CD4-positive, alpha-beta T cell treated with Interleukin-6 for 4 hours (primary cell): ENCODE data around the gene SCML1.

Experiments used
- DNase-seq: peaks from one replicate; pipeline ENCODE4 v3.0.0-alpha.2; 2020; ENCODE audit warnings: mixed read lengths

Gene SCML1, protein sequence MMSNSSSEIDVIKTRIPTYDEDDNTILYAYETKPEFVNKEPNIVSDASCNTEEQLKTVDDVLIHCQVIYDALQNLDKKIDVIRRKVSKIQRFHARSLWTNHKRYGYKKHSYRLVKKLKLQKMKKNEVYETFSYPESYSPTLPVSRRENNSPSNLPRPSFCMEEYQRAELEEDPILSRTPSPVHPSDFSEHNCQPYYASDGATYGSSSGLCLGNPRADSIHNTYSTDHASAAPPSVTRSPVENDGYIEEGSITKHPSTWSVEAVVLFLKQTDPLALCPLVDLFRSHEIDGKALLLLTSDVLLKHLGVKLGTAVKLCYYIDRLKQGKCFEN

DNA sequence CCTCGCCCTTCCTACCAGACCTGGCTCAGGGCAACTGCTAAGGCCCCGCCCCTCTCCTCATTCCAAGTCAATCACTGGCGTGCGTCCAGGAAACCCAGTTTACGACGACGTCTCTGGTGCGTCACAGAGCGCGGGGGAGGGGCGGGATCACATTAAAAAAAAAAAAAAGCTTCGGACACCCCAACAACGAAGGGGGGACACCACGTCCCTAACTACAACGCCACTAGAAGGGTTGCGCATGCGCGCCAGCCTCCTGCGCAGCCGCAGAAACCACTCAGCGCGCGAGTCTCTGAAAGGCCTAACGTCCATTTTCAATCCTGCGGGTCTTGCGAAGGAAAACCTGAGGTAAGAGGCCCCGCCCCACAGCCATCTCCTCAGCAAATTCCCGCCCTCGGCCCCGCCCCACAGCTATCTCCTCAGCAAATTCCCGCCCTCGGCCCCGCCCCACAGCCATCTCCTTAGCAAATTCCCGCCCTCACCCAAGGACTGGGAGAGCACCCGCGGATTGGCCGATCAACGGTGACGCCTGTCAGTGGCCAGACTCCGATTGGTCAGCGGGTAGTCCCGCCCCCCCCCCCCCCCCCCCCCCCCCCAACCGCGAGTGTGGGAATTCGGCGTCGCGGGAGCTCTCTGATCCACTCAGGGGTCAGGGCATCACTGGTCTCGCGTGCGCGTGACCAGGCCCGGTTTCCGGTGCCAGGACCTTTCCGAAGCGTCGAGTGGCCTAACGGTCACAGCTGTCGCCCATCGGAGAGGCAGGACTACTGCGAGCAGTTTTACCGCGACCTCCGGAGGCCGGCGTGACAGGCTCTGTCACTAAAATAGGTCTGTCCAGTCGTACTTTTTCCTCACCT is at the start of gene SCML1:
Gene SCML1 (plus strand): TSS at position 638 of the 854 bp plus-strand sequence. CDS start 6,694 bp downstream, outside the sequence.
- DNase-seq: peak; percentile 94

DNA sequence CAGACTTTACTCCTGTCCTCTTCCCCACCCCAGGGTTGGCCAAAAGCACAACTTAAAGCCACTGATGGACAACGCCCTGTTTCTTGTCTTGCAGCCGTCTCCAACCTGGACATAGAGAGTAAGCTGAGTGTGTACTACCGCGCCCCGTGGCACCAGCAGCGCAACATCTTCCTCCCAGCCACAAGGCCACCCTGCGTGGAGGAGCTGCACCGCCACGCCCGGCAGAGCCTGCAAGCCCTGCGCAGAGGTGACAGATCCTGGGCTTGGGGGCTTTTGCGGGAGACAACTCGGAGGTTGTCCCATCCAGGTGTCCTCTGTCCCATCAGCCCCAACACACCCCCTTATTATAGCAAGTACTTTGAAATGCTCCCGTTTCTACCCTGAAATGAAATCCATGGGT is 49.6 kb upstream of the SCML1 start:
- no peak for DNase-seq

DNA sequence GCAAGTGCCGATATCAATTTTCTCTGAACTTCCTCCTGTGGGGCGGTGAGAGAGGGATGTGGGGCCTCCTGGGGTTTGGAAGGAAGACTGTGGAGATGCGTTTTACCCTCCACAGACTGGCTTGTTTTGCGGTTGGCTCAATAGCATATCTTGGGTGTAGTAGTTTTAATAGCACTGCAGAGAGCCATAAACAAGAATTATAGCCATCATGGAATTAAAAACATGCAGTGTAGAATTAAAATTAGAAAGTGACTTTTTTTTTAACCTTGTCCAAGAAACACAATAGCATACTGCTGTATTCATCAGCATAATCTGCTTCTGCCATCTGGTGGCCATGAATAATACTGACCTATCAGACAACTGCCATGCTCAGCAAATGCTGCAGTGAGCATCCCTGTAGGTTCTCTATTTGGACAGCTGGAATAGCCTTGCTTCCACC is 47.3 kb upstream of the SCML1 start:
- DNase-seq: peak; percentile 48

DNA sequence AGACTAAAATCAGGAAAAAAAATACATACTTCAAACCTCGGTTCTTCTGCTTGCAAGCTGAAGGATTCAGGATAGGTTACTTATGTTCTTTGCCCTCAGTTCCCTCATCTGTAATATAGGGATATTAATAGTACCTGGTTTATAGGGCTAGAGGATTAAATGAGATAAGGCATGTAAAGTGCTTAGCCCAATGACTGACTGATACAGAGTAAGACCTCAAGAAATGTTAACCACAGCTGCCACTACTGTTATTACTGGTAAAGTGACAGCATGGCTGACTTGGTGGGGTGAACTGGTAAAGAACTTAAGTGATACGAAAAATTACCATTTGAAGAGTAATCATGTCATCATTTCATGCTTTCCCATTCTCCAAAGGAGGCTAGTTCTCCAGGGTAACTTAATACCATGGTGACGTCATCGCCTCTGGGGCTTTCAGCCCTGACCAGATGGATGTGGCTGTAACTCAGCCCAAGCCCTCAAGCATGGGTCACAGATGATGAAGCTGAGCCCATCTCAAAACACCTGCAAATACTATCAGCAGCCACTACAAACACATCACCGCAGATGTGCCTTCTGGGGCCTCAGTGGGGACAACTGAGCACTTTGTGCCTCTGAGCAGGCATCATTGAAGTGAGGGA is 44.5 kb upstream of the SCML1 start:
- DNase-seq: no peak

DNA sequence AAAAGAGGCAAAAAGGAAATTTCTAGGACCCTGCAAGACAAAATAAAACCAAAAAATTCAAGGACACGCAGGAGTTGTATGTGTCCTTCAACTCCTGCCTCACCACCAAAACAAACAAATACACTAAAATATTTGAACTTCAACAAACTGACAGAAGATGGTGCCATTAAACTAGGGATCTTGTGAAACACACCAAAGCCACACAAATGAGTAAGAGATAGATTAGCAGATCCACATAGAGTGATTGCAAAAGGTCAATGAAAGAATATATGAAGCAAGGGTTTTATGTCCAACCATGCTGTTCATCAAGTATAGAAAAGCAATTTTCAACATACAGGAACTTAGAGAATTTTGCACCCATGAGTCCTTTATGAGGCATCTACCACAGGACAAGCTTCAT is 40.1 kb upstream of the SCML1 start:
- no peak for DNase-seq

DNA sequence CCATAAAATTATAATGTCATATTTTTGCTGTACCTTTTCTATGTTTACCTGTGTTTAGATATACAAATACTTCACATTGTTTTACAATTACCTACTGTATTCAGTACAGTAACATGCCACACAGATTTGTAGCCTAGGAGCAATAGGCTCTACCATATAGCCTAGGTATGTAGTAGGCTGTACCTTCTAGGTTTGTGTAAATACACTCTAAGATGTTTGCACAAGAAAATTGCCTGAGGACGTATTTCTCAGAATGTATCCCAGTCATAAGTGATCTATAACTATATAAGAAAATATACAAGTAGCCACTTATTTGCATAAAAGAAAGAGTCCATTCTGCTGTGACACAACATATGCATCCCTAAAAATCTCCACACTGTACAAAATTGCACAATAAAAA is 36.3 kb upstream of the SCML1 start:
- DNase-seq: no peak

DNA sequence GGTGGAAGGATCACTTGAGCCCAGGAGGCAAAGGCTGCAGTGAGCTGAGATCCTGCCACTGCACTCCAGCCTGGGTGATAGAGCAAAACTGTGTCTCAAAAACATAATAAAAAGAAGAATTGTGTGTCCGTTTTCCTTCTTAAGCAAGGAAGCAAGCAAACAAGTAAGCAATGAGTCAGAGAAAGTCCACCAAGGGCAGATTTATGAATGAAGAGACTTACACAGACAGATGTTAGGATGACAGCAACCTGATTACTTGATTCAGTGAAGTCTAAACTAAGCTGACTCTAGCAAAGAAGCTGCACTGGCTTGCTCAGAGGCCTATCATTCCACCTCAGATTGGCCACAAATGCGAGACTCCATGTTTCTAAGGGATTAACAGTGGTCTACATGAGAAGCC is 34.1 kb upstream of the SCML1 start:
- no peak for DNase-seq

DNA sequence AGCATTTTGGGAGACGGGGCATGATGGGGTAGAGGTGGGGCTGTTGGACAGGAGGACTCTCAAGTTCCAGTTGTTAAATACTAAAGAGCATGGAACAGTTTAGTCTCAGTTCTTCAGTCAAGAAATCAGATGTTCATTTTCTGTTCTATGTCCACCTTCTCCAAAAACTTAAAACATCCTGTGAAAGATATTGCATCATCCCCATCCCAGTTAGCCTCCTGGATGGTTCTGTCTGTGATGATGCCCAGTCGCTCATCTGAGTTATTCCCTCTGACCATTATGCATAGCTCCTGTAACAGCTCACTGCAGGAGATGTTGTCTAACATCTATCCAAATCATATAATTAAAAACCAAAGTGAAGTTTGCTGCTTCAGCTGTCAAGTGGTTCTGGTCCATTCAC is 32.1 kb upstream of the SCML1 start:
- DNase-seq: no peak

DNA sequence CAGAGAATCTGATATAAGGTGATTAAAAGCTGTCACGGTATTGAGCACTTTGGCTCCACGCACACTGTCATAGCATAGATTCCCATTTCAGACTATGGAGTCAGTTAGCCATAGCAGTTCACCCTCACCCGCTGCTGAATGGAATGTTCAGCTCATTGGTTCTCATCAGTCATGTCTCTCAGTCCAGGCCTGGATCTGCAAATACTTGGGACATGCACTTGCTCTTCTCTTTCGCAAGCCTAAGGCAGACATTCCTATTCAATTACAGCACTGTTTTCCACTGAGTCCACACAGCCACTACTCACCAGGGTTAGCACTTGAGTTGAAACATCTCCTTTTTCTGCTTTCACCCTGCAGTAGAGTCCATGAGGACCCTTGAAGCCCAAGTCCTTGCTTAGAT is 30.6 kb upstream of the SCML1 start:
- DNase-seq: no peak

DNA sequence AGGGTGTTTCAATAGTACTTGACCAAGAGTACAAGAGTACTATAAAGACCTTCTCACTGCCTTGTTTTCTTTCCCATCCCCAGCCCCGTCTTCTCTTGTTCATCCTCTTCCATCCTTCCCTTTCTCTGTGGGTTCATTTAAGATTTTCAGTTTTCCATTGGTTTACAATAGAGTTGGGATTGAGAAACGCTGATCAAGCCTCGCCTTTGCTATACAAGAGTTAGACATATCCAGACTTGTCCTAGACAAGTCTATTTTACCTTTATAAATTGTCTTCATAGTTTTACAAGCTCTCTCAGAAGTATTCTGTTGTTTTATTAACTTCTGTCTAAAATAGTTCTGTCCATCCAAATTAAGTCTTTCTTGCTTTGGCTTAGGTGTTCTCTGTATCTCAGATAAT is 29.6 kb upstream of the SCML1 start:
- DNase-seq: no peak

DNA sequence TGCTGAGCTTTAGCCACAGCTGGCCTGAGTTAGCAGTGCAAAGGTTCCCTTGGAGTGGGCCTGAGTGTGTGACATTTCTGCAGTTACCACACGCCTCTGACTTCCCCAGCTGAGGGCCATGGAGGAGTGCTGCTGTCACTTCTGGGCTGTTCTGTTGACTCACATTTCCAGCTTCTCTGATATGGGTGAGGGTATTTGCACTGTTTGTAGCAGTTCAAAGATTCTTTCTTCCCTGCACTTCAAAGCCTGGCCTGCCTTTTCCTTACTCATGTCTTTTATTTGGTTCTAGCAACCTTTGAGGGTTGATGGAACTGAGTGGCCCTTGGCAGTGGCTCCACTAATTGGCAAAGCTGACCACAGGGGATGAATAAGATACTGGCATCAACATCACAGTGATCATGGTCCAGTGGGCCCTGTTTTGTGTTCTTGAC is 26.4 kb upstream of the SCML1 start:
- no peak for DNase-seq

DNA sequence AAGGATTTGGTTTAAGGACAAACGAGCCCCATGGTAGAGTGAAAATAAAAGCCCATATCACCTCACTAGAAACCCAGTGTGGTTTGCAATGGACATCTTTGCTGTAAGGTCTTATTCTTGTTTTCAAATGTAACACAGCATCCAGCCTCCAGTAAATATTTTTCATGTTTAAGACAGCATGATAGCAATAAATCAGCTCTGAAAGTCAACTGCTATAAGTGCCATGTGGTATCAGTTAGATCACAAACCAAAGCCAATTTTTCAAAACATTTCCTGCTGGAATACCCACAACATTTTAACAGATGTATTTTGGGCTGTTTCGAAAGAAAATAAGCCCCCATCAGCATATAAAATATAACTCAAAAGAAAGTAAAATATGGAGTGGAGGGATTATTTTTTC is 24.0 kb upstream of the SCML1 start:
- DNase-seq: no peak

DNA sequence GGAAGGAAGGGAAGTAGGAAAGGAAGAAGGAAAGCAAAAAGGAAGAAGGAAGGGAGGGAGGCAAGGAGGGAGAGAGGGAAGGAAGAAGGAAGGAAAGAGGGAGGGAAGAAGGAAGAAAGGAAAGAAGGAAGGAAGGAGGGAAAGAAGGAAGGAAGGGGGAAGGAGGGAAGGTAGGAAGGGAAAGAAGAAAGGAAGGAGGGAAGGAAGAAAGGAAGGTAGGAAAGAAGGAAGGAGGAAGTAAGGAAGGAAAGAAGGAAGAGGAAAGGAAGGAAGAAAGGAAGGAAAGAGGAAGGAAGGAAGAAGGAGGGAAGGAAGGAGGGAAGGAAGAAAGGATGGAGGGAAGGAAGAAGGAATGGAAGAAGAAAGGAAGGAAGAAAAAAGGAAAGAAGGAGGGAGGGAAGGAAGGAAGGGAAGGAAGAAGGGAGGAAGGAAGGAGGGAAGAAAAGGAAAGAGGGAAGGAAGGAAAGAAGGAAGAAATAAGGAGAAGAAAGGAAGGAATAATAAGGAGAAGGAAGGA is 18.6 kb upstream of the SCML1 start:
- no peak for DNase-seq

DNA sequence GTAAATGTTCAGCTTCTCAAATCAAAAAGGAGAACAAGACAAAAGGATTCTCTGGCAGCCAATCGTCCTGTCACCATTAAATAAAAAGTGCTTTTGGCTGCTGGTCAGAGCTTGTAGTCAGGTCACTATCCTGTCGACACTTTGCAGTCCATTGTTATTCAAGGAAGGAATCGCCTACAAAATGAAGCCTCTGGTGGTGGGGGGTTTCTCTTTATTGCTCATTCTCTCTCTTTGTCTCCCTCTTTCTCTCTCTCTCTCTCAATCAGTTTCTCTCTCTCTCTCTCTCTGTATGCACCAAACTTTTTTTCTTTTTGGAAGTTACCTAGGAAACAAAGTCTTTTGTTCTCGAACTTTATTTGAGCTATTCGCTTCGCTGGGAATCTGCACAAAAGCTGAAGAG is 17.6 kb upstream of the SCML1 start:
- DNase-seq: no peak

DNA sequence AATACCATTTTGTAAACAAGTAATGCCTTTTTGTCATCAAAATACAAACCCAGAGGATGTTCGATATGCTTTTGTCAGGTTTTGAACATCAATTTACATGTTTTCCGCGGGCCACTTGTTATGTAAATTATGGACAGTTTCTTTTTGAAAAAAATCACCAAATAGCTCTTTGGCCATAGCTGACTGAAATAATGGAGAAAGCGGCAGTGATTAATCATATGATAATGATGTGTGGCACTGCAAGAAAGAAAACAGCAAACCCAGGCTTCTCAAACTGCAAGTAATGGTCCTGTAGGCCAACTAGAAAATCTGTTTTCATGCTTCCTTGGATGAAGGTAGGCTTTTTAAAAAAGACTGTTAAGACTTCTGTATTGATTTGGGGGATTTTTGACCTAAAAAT is 15.6 kb upstream of the SCML1 start:
- no peak for DNase-seq

DNA sequence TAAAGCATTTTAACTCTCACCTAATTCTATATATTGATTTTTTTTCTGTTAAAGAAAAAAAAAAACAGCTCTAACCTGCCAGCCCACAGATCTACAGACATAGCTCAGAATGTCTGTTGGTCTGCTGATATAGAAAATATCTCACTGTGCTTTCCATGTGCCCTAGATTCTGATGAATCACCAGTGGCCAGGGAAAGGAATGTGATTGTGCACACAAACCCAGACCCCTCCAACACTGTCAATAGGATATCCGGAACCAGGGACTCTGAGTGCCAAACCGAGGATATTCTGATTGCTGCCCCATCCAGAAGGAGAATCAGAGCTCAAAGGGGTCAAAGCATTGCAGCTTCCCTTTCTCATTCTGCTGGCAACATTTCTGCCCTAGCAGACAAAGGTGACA is 12.1 kb upstream of the SCML1 start:
- no peak for DNase-seq

DNA sequence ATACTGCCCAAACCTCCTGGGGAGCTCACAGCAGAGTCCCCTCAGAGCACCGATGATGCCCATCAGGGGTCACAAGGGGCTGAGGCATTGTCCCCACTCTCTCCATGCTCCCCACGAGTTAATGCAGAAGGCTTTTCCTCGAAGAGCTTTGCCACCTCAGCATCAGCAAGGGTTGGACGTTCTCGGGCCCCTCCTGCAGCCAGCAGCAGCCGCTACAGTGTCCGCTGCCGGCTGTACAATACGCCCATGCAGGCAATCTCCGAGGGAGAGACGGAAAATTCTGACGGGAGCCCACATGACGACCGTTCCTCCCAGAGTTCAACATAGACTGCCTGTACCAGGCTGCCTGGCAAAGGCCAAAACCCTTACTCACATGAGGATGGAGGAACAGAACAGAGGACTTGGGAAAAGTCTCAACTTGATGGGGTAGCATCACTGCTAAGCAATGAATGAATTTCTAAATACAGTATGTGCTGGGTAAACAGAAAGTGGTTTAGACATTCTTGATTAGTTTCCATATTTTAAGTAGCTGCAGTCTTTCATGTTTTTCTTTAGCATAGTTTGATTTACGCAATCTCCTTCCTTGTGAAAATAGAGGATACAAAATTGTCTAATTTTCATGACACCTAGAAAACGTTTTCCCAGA is 5.0 kb upstream of the SCML1 start:
- DNase-seq: no peak

DNA sequence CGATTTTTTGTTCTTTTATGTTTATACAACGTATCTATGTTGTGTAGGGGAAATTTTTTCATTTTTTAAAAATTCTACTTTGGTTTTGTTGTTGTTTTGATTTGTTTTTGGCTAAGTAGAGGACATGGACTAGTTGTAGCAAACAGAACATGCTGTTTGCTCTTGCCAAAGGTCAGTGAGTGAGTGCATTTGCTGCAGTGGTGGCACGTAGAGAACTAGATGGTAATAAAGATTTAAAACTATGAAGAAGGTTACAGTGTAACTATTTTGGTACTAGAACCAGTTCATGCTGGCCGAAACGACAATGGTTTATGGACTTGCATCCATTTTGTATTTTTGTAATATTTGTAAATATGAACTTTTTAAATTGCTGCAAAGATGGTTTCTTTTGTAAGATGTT is 1.9 kb upstream of the SCML1 start:
- no peak for DNase-seq

DNA sequence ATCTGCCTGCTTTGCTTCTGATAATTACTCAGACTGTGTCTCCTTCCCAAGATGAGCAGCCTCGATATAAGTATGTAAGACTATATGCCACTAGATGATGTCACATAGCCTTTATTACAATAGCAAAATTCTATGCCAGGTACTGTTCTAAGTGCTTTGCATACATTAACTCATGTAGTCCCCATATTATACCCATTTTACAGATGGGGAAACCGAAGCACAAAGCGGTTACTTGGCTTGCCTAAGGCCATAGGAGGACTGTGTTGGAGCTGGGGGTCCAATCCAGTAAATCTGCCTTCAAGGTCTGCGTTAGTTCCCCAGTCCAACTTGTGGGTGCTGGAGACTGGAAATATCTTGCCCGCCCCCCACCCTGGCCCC is 826 bp upstream of the SCML1 start:
- DNase-seq: no peak

DNA sequence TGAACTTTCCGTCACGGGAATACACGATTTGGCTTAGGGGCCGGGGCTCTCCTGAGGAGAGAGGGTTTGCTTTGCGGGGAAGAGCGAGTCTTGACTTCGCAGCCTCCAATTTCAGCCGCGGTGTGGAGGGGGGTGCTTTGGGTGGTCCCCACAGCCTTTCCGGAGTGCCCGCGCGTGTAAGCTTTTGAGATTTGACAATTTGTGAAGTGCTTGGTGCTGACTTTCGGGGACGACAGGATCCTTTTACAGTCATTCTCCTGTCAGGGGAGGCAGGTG is 355 bp downstream of the SCML1 start:
- DNase-seq: no peak

DNA sequence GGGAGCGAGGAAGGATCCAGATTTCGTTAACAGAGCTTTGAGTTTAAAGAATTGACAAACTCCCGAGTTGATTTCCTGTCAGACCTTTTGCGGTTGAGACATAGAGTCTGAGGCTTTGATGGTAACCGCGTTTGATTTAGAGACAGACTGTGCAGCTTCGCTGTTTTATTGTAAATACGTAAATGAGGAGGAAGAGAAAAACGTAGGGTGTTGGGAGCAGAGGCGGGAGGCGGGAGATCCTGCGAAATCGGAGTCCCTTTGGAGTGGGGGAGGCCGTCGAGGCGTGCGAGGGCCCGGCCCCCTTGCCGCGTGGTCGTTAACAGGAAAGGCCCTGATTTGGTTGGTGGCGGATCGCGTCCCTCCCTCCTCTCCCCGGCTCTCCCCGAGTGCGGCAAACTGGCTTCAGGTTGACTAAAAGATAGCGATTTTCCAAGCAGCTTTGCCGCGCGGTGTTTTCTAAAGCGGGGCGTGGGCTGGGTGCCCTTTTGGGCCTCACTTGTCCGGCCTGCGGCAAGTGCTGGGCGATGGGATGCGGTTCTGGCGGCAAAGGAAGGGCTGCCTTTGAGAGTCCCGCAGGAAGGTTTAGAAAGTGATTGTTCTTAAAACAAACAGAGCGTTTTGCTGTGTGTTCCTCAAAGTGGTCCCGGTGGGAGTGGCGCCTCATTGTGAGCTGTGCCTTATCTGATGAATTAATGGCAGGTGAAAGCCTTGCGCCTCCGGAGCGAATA is 857 bp downstream of the SCML1 start:
- peak; percentile 43 for DNase-seq

DNA sequence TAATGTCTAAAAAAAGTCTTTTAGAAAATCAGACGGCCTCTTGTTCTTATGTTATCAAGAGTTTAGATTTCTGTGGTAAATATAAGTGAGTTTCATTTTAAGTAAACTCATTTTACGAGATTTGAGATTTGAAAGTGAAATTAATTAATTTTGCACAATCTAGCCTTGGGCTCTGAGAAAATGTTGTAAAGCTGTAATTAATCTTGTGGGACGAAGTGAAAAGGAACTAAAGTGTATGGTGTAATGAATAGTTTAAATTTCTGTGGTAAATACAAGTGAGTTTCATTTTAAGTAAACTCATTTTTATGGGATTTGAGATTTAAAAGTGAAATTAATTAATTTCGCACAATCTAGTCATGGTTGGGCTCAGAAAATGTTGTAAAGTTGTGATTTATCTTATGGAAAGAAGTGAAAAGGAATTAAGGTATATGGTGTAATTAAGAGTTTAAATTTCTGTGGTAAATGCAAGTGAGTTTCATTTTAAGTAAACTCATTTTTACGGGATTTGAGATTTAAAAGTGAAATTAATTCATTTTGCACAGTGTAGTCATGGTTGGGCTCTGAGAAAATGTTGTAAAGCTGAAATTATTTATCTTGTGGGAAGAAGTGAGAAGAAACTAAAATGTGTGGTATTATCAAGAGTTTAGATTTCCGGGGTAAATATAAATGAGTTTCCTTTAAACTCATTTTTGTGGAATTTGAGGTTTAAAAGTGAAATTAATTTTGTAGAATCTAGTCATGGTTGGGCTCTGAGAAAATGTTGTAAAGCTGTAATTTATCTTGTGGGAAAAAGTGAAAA is 1.6 kb downstream of the SCML1 start:
- DNase-seq: no peak
